ENCODE measurements around the gene HCN1. TPM values are rescaled to one million over a fixed set of nuclear protein-coding genes. Genes with fewer than 3 reads are reported as not detected.

The HCN1 gene
- total RNA-seq, 4 donors from 2014 or later = 0.13 TPM; not detected in 3

DNA sequence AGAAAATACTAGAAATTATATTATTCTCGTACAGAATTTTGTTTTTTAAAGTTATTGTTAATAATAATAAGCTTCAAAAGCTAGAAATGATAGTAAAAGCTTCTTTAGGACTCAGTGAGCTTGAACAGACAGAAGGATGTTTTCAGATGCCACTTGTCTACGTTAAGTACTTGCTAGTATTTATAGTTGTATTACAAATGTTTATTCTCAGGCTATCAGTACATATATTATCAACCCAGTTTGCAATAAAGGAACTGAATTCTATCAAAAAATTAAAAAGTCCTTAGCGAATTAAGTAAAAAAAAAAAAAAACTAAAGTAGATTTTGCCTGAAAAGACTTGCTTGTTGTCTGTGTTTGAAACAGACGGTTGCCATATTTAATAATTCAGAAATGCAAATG lies 23.9 kb downstream of the HCN1 start:
- Histone ChIP-seq H3K9me3 (no peaks in the 10 kb centered on the region), H3K4me1 (no peaks in the 10 kb centered on the region), H3K27ac (no peak overlapping the region), H3K36me3 (no peaks in the 10 kb centered on the region), H3K27me3 (no peaks in the 10 kb centered on the region), H3K4me3 (no peak overlapping the region)
- no peak for DNase-seq (ENCODE audit: low spot score in 2 of 2)
- no peak for TF ChIP-seq POLR2A (IDR thresholded peaks at IDR 0.05)
- TF ChIP-seq, protein P1, sequence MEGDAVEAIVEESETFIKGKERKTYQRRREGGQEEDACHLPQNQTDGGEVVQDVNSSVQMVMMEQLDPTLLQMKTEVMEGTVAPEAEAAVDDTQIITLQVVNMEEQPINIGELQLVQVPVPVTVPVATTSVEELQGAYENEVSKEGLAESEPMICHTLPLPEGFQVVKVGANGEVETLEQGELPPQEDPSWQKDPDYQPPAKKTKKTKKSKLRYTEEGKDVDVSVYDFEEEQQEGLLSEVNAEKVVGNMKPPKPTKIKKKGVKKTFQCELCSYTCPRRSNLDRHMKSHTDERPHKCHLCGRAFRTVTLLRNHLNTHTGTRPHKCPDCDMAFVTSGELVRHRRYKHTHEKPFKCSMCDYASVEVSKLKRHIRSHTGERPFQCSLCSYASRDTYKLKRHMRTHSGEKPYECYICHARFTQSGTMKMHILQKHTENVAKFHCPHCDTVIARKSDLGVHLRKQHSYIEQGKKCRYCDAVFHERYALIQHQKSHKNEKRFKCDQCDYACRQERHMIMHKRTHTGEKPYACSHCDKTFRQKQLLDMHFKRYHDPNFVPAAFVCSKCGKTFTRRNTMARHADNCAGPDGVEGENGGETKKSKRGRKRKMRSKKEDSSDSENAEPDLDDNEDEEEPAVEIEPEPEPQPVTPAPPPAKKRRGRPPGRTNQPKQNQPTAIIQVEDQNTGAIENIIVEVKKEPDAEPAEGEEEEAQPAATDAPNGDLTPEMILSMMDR (IDR thresholded peaks at IDR 0.05) = no peak
- TF ChIP-seq POLR2AphosphoS5 (IDR thresholded peaks at IDR 0.05) = no peak
- TF ChIP-seq EP300 (IDR thresholded peaks at IDR 0.05) = no peak
- 68% methylated on average over 4 of the region's 4 CpGs for WGBS

DNA sequence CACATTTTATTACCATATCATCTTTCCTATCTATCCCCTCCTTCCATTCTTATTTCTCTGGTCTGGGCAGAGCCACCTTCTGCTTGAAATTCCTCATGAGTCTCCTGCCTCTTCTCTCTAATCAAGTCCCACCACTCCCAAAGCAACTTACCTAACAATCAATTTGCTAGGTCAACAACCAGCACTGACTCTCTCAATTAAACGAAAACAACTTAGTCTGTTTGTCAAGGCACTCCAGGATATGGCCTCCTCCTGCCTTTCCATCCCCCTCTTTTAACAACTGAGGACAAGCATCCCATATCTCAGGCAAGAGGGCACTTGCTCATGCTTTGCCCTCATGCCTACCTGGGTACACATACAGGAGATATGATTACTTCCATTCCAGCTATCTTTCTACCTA lies 47.4 kb downstream of the HCN1 start:
- H3K27me3 ChIP-seq = no peaks in the 10 kb centered on the region
- no peak overlapping the region for H3K4me3 ChIP-seq
- no peak for DNase-seq (ENCODE audit: low spot score in 2 of 2)
- no peaks in the 10 kb centered on the region for H3K9me3 ChIP-seq
- H3K4me1 ChIP-seq = no peaks in the 10 kb centered on the region
- TF ChIP-seq POLR2AphosphoS5 (IDR thresholded peaks at IDR 0.05) (no peak), POLR2A (IDR thresholded peaks at IDR 0.05) (no peak), EP300 (IDR thresholded peaks at IDR 0.05) (no peak)
- TF ChIP-seq, protein P1 (IDR thresholded peaks at IDR 0.05) = no peak
- WGBS = 25% methylated on average over 1 of the region's 1 CpG
- no peak overlapping the region for H3K27ac ChIP-seq
- H3K36me3 ChIP-seq = no peaks in the 10 kb centered on the region

DNA sequence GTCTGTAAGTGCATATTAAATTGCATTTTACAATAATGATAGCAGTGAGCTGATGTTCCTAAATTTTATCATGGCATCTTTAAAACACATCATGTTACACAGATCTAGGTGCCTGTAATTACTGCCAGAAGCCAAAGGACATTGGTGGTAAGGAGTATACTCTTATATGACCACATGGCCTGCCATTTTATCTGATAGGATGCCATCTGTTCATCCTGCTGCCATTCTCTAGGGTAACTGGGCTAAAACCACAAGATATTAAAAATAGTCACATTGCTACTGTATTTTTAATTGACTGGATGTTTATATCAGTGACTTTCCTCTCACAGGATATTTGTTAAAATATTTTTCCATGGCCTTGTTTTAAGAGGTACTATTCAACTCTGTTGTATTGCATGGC lies 53.1 kb downstream of the HCN1 start:
- H3K9me3 ChIP-seq = no peaks in the 10 kb centered on the region
- no peak overlapping the region for H3K27ac ChIP-seq
- no peak for DNase-seq (ENCODE audit: low spot score in 2 of 2)
- no peaks in the 10 kb centered on the region for H3K27me3 ChIP-seq
- H3K4me1 ChIP-seq = no peaks in the 10 kb centered on the region
- TF ChIP-seq, protein P1 (IDR thresholded peaks at IDR 0.05) = no peak
- TF ChIP-seq EP300 (IDR thresholded peaks at IDR 0.05) = no peak
- TF ChIP-seq POLR2A (IDR thresholded peaks at IDR 0.05) = no peak
- H3K4me3 ChIP-seq = no peak overlapping the region
- no peaks in the 10 kb centered on the region for H3K36me3 ChIP-seq

DNA sequence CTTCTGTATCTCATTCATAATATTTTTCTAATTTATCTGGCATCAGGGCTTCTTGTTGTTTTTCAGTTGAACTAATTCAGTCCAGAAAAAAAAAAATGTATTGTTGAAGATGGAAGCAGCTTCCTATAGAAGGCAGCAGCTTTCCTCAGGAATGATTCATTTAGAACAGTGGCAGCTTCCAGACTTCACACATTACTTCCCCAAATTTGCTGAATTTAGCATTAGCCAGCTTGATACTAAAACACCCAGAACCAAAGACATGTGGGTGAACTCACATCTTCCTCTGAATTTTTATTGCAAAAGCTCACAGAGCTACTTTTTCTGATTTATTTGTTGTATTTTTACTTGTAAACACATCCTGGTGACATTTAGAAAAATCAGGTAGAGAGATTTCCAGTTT lies 53.8 kb downstream of the HCN1 start:
- TF ChIP-seq POLR2AphosphoS5 (IDR thresholded peaks at IDR 0.05) = no peak
- no peak for TF ChIP-seq EP300 (IDR thresholded peaks at IDR 0.05)
- TF ChIP-seq, protein P1 (IDR thresholded peaks at IDR 0.05) = no peak
- TF ChIP-seq POLR2A (IDR thresholded peaks at IDR 0.05) = no peak
- Histone ChIP-seq H3K27ac (no peak overlapping the region), H3K9me3 (no peaks in the 10 kb centered on the region), H3K4me3 (no peak overlapping the region), H3K27me3 (no peaks in the 10 kb centered on the region), H3K4me1 (no peaks in the 10 kb centered on the region), H3K36me3 (no peaks in the 10 kb centered on the region)
- no peak for DNase-seq (ENCODE audit: low spot score in 2 of 2)

DNA sequence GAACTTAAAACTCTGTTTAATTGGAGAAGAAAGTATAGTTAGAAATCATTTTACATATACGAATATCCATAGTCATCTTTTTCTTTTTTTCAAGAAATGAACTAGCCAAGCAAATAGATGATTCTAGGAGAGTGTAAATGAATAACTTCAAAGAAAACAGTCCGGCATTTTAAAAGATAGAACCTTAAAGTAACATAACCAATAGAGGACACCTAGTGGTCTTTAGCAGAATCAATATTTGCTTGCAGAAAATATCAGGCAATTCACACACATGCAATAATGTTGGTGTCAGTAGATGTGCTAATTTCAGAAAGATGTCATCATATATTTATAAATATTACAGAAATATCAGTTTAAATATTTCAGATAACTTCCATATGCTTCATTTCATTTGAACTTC lies 57.1 kb downstream of the HCN1 start:
- Histone ChIP-seq H3K4me1 (no peaks in the 10 kb centered on the region), H3K9me3 (no peaks in the 10 kb centered on the region), H3K27me3 (no peaks in the 10 kb centered on the region), H3K36me3 (no peaks in the 10 kb centered on the region), H3K27ac (no peak overlapping the region), H3K4me3 (no peak overlapping the region)
- no peak for DNase-seq (ENCODE audit: low spot score in 2 of 2)
- WGBS = 63% methylated on average over 2 of the region's 2 CpGs
- TF ChIP-seq, protein P1 (IDR thresholded peaks at IDR 0.05) = no peak
- TF ChIP-seq POLR2A (IDR thresholded peaks at IDR 0.05) (no peak), EP300 (IDR thresholded peaks at IDR 0.05) (no peak), POLR2AphosphoS5 (IDR thresholded peaks at IDR 0.05) (no peak)

Data from suprapubic skin (tissue), 4 donors.